GM10266 (cell line): ENCODE data around the gene TTC33.

Source experiments
- DNase-seq: peaks from one replicate; pipeline ENCODE4 v3.0.0; 2012; ENCODE audit errors: extremely low spot score
- TF ChIP-seq, protein P1 (sequence below): IDR thresholded peaks from 2 replicates; pipeline ENCODE4 v1.5.1; 2012; ENCODE audit warnings: mild to moderate bottlenecking, low read depth; ENCODE audit not compliant: control insufficient read depth, insufficient read depth; ENCODE audit errors: missing control alignments

The TTC33 gene

GRCh38 chr5:40754381-40755092, 1.2 kb downstream of the TTC33 start:
- TF ChIP-seq, protein P1, sequence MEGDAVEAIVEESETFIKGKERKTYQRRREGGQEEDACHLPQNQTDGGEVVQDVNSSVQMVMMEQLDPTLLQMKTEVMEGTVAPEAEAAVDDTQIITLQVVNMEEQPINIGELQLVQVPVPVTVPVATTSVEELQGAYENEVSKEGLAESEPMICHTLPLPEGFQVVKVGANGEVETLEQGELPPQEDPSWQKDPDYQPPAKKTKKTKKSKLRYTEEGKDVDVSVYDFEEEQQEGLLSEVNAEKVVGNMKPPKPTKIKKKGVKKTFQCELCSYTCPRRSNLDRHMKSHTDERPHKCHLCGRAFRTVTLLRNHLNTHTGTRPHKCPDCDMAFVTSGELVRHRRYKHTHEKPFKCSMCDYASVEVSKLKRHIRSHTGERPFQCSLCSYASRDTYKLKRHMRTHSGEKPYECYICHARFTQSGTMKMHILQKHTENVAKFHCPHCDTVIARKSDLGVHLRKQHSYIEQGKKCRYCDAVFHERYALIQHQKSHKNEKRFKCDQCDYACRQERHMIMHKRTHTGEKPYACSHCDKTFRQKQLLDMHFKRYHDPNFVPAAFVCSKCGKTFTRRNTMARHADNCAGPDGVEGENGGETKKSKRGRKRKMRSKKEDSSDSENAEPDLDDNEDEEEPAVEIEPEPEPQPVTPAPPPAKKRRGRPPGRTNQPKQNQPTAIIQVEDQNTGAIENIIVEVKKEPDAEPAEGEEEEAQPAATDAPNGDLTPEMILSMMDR, result no peak
- DNase-seq, result peak; percentile 33

DNA sequence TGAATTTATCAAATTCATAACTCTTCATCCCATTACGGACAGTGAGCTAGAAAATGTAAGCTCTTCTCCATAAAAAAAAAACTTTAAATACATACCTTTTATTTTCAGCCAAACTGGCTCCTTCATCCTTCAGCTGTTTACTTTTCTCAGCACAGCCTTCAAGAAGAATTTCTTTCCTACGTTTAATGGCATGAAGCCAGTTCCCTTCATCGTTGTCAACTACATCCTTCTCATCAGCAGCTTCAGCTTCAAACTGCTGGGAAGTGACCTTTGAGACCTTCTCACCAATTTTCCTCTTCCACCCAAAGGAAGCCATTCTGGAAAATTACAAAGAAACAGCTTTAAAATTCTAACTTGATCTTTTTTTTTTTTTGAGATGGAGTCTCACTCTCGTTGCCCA, 9.1 kb downstream of the TTC33 start:
- no peak for DNase-seq
- TF ChIP-seq, protein P1, result no peak

GRCh38 chr5:40743771-40744170, 12.0 kb downstream of the TTC33 start:
- DNase-seq, result no peak
- TF ChIP-seq, protein P1, result no peak

GRCh38 chr5:40738502-40738901, 17.3 kb downstream of the TTC33 start:
- TF ChIP-seq, protein P1, result no peak
- DNase-seq, result no peak

DNA sequence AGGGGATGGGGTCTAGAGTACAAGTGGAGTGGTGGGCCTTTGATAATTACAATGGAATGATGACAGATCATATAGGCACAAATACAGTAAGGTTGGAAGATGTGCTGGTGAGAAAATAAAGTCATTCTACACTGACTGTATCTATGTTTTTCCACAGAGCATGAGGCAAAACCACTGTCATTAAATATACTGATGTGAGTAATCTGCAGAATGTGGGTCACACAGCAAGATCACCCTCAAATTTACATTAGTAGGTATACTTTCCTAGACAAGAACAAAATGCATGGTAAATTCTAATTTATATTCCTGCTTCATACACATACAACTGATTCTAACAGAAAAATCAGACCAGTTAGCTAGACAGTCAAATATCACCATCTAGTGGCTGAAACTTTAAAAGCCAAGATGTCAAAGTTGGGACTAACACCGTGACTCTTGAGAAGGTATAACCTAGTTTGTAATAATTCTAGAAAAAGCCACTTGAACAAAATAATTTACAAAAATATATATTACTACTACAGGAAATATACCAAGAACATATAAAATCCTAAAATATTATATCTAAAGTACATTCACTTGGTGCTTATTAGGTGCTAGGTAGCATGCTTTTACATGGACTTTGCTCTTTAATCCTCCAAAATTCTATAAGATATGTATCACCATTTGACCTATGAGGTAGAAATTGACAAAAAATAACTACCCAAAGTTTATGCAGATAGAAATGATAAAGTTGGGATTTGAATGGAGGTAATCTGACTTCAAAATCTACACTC, 19.5 kb downstream of the TTC33 start:
- TF ChIP-seq, protein P1, result peak; percentile 65
- peak; percentile 39 for DNase-seq

- no peak for DNase-seq
- TF ChIP-seq, protein P1, result no peak
Measured at GRCh38 chr5:40735609-40736008, 20.2 kb downstream of the TTC33 start.

- no peak for DNase-seq
- TF ChIP-seq, protein P1, result no peak
Measured at GRCh38 chr5:40734986-40735385, 20.8 kb downstream of the TTC33 start.
